Measurements from ENCODE around the gene ZNF41. TPM values are rescaled to one million over a fixed set of nuclear protein-coding genes. Genes with fewer than 3 reads are reported as not detected.

The ZNF41 gene
- total RNA-seq, 4 donors from 2014 or later: 8.8 to 10.0 (median 9.4) TPM

DNA sequence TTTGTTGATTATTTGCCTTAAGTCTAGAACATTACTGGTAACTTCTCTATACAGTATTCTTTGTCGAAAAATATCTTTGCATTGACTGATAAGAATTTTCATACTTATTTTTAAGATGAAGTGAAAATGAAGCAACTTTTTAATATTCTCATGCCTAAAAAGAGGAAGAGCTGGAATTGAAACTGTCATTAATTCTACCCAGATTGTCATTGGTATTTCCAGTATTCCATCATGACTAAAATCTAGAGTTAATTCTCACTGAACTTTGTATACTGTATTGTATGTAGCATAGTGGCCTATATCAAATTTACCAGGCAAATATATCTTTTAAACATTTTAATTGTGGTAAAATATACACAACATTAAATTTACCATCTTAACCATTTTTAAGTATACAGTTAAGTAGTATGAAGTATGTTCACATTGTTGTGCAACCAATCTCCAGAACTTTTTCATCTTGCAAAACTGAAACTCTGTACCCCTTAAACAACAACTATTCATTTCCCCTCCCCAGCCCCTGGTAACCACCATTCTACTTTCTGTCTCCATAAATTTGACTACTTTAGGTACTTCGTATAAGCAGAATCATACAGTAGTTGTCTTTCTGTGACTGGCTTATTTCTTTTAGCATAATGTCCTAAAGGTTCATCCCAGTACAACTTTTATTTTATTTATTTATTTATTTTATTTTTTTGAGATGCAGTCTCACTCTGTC, 24.3 kb upstream of the ZNF41 start:
- ATAC-seq: no peak
- no peaks in the 10 kb centered on the region for H3K36me3 ChIP-seq
- H3K4me3 ChIP-seq: no peak overlapping the region
- H3K4me1 ChIP-seq: no peaks in the 10 kb centered on the region
- TF ChIP-seq EP300 (IDR thresholded peaks at IDR 0.05) (no peak), CTCF (IDR thresholded peaks at IDR 0.05) (no peak), POLR2AphosphoS5 (IDR thresholded peaks at IDR 0.05) (no peak), POLR2A (IDR thresholded peaks at IDR 0.05) (no peak)
- H3K27me3 ChIP-seq: no peaks in the 10 kb centered on the region
- no peaks in the 10 kb centered on the region for H3K9me3 ChIP-seq
- WGBS, 2 donors (ENCODE audit: low coverage in 1 of 2): 50 to 83% methylated on average over 1 to 2 of the region's 2 CpGs
- no peak overlapping the region for H3K27ac ChIP-seq

GRCh38 chrX:47503151-47503550, 20.1 kb upstream of the ZNF41 start:
- no peak overlapping the region for H3K4me3 ChIP-seq
- no peak overlapping the region for H3K27ac ChIP-seq
- TF ChIP-seq POLR2AphosphoS5 (IDR thresholded peaks at IDR 0.05) (no peak), EP300 (IDR thresholded peaks at IDR 0.05) (no peak), POLR2A (IDR thresholded peaks at IDR 0.05) (no peak), CTCF (IDR thresholded peaks at IDR 0.05) (no peak)
- H3K9me3 ChIP-seq: no peaks in the 10 kb centered on the region
- WGBS, 2 donors (ENCODE audit: low coverage in 1 of 2): 22 to 60% methylated on average over 1 of the region's 5 CpGs
- H3K36me3 ChIP-seq: no peaks in the 10 kb centered on the region
- ATAC-seq: no peak
- no peaks in the 10 kb centered on the region for H3K4me1 ChIP-seq
- no peaks in the 10 kb centered on the region for H3K27me3 ChIP-seq

DNA sequence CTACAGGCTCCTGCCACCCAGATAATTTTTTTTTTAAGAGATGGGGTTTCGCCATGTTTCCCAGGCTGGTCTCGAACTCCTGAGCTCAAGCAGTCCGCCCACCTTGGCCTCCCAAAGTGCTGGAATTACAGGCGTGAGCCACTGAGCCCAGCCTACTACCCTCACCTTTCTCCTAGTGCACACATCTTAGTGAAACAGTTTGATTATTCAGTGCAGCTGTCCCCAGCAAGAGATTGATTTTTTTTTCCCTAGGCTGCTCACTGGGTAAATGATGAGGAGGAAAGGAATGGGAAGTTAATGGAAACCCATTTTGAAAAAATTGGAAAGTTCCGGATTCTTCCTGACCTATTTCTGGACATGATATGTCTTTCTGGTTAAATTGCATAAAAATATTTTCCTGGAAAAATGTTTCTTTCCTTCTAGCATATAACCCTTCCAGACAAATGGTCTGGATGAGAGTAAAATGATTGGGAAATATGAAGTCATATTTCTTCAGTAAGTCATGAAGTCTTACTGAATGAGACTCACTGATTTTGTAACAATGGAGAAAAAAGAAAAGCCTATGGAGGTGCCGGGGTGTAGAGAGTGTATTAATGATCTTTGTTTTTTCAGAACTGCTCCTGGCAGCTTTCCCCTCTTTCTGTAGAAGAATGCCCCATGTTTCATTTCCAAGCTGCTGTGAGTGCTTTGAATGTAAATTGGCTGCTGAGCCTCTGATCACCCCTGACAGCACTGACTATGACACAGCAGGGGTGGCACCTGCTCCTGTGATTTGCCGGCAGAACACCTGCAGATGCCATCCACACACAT, 19.5 kb upstream of the ZNF41 start:
- TF ChIP-seq POLR2A (IDR thresholded peaks at IDR 0.05): no peak
- no peak for TF ChIP-seq POLR2AphosphoS5 (IDR thresholded peaks at IDR 0.05)
- TF ChIP-seq EP300 (IDR thresholded peaks at IDR 0.05): no peak
- no peak for TF ChIP-seq CTCF (IDR thresholded peaks at IDR 0.05)
- peak; percentile 79 for ATAC-seq
- 68 to 74% methylated on average over 3 to 5 of the region's 7 CpGs for WGBS, 2 donors (ENCODE audit: low coverage in 1 of 2)

GRCh38 chrX:47501226-47502074, 18.4 kb upstream of the ZNF41 start:
- Histone ChIP-seq H3K4me3 (no peak overlapping the region), H3K27ac (no peak overlapping the region), H3K9me3 (no peaks in the 10 kb centered on the region), H3K4me1 (no peaks in the 10 kb centered on the region), H3K36me3 (no peaks in the 10 kb centered on the region), H3K27me3 (no peaks in the 10 kb centered on the region)
- ATAC-seq: no peak
- TF ChIP-seq CTCF (IDR thresholded peaks at IDR 0.05): no peak
- TF ChIP-seq EP300 (IDR thresholded peaks at IDR 0.05): no peak
- no peak for TF ChIP-seq POLR2AphosphoS5 (IDR thresholded peaks at IDR 0.05)
- no peak for TF ChIP-seq POLR2A (IDR thresholded peaks at IDR 0.05)
- 46 to 67% methylated on average over 2 of the region's 7 CpGs for WGBS, 2 donors (ENCODE audit: low coverage in 1 of 2)

More for the DNA sequence above, 19.5 kb upstream of the ZNF41 start:
- Histone ChIP-seq H3K9me3 (no peaks in the 10 kb centered on the region), H3K4me1 (no peaks in the 10 kb centered on the region), H3K4me3 (no peak overlapping the region), H3K27ac (no peak overlapping the region), H3K27me3 (no peaks in the 10 kb centered on the region), H3K36me3 (no peaks in the 10 kb centered on the region)
